Thymus (tissue), 11 donors: ENCODE measurements around the gene APBB2. TPM values are rescaled to one million over a fixed set of nuclear protein-coding genes. Genes with fewer than 3 reads are reported as not detected.

Experiments used
- DNase-seq, 9 donors: peaks; one replicate each; pipeline ENCODE4 v3.0.0-alpha.2; 2013; ENCODE audit warnings: low spot score in 9 of 9, low read depth in 6 of 9, missing footprints in 1 of 9
- H3K27ac ChIP-seq, 2 donors: one replicate each; pipeline ENCODE4 v1.5.1; 2013; ENCODE audit warnings: control low read depth in 1 of 2, low read depth in 1 of 2, low read length in 1 of 2, mild to moderate bottlenecking in 1 of 2, moderate library complexity in 1 of 2
- H3K27me3 ChIP-seq, 2 donors: one replicate each; pipeline ENCODE4 v1.5.1; 2013; ENCODE audit warnings: low read length in 1 of 2; ENCODE audit not compliant: control insufficient read depth in 2 of 2, insufficient read depth in 1 of 2
- H3K36me3 ChIP-seq, 2 donors: one replicate each; pipeline ENCODE4 v1.5.1; 2013; ENCODE audit warnings: low read length in 1 of 2, mild to moderate bottlenecking in 1 of 2, moderate library complexity in 1 of 2; ENCODE audit not compliant: control insufficient read depth in 2 of 2, insufficient read depth in 2 of 2
- H3K4me1 ChIP-seq, 2 donors: one replicate each; pipeline ENCODE4 v1.5.1; 2013; ENCODE audit warnings: low read length in 2 of 2; ENCODE audit not compliant: control insufficient read depth in 2 of 2, insufficient read depth in 2 of 2
- H3K4me3 ChIP-seq, 2 donors: one replicate each; pipeline ENCODE4 v1.5.1; 2013; ENCODE audit warnings: low read length in 2 of 2, control low read depth in 1 of 2, mild to moderate bottlenecking in 1 of 2
- H3K9me3 ChIP-seq, 2 donors: one replicate each; pipeline ENCODE4 v1.5.1; 2013; ENCODE audit warnings: low read length in 1 of 2, mild to moderate bottlenecking in 1 of 2; ENCODE audit not compliant: control insufficient read depth in 2 of 2, insufficient read depth in 1 of 2
- WGBS: extraction: QIAGEN DNeasy Blood & Tissue Kit; methylation state at CpG from one replicate; pipeline ENCODE4 v1.1.7; 2013; 5-methylcytosine and 5-hydroxymethylcytosine counted together
- polyA plus RNA-seq: library from polyadenylated mRNA; stranded (reverse); fragments of 200-250 nt; gene quantifications from one replicate; pipeline ENCODE4 v1.2.3, GENCODE V29; 2013
- total RNA-seq: library from RNA; stranded (reverse); fragments of 120-200 nt; gene quantifications from one replicate; pipeline ENCODE4 v1.2.4, GENCODE V29; 2013
- donor health status: healthy.

APBB2 gene
- total and polyA plus RNA-seq, 2 donors: 10.0 to 20.2 TPM

- no peak overlapping the region for H3K27ac ChIP-seq
- 64% methylated on average over 3 of the region's 3 CpGs for WGBS
- H3K9me3 ChIP-seq: peaks cover 2 to 10% of the 10 kb centered on the region in 2 donors
- no peaks in the 10 kb centered on the region for H3K36me3 ChIP-seq
- no peak for DNase-seq
- no peaks in the 10 kb centered on the region for H3K4me1 ChIP-seq
- H3K4me3 ChIP-seq: no peak overlapping the region
- no peaks in the 10 kb centered on the region for H3K27me3 ChIP-seq
Observed at GRCh38 chr4:41029098-41029497, 185.2 kb downstream of the APBB2 start.

GRCh38 chr4:41028392-41029076 lies 185.8 kb downstream of the APBB2 start:
- Histone ChIP-seq H3K27me3 (no peaks in the 10 kb centered on the region), H3K4me1 (no peaks in the 10 kb centered on the region), H3K4me3 (no peak overlapping the region), H3K27ac (no peak overlapping the region), H3K36me3 (no peaks in the 10 kb centered on the region), H3K9me3 (peaks cover 2 to 10% of the 10 kb centered on the region in 2 donors)
- no peak for DNase-seq
- 72% methylated on average over 8 of the region's 8 CpGs for WGBS

GRCh38 chr4:41026971-41027370 lies 187.4 kb downstream of the APBB2 start:
- WGBS: 94% methylated on average over 1 of the region's 1 CpG
- no peaks in the 10 kb centered on the region for H3K27me3 ChIP-seq
- H3K4me3 ChIP-seq: no peak overlapping the region
- no peak for DNase-seq
- H3K36me3 ChIP-seq: no peaks in the 10 kb centered on the region
- no peaks in the 10 kb centered on the region for H3K4me1 ChIP-seq
- no peak overlapping the region for H3K27ac ChIP-seq
- H3K9me3 ChIP-seq: peaks cover 2 to 10% of the 10 kb centered on the region in 2 donors

GRCh38 chr4:41025824-41026223 lies 188.5 kb downstream of the APBB2 start:
- WGBS: 87% methylated on average over 2 of the region's 2 CpGs
- no peak overlapping the region for H3K4me3 ChIP-seq
- no peaks in the 10 kb centered on the region for H3K27me3 ChIP-seq
- peaks cover 2 to 13% of the 10 kb centered on the region in 2 donors for H3K9me3 ChIP-seq
- no peaks in the 10 kb centered on the region for H3K4me1 ChIP-seq
- no peak overlapping the region for H3K27ac ChIP-seq
- H3K36me3 ChIP-seq: no peaks in the 10 kb centered on the region
- DNase-seq: no peak

- peak in 1 of 9 donors; percentile 6 for DNase-seq
- WGBS: 95% methylated on average over 13 of the region's 13 CpGs
- Histone ChIP-seq H3K9me3 (peaks cover 2 to 13% of the 10 kb centered on the region in 2 donors), H3K4me1 (no peaks in the 10 kb centered on the region), H3K27me3 (no peaks in the 10 kb centered on the region), H3K27ac (no peak overlapping the region), H3K36me3 (no peaks in the 10 kb centered on the region), H3K4me3 (no peak overlapping the region)
Observed at GRCh38 chr4:41024556-41025491, 189.5 kb downstream of the APBB2 start.

GRCh38 chr4:41022116-41022515 lies 192.2 kb downstream of the APBB2 start:
- WGBS: 82% methylated on average over 3 of the region's 3 CpGs
- H3K36me3 ChIP-seq: no peaks in the 10 kb centered on the region
- H3K9me3 ChIP-seq: peaks cover 2 to 13% of the 10 kb centered on the region in 2 donors
- no peak overlapping the region for H3K27ac ChIP-seq
- H3K27me3 ChIP-seq: no peaks in the 10 kb centered on the region
- DNase-seq: no peak
- H3K4me3 ChIP-seq: no peak overlapping the region
- H3K4me1 ChIP-seq: no peaks in the 10 kb centered on the region

- no peak overlapping the region for H3K4me3 ChIP-seq
- H3K36me3 ChIP-seq: no peaks in the 10 kb centered on the region
- H3K9me3 ChIP-seq: no peaks in the 10 kb centered on the region
- DNase-seq: no peak
- no peaks in the 10 kb centered on the region for H3K4me1 ChIP-seq
- 83% methylated on average over 6 of the region's 6 CpGs for WGBS
- H3K27me3 ChIP-seq: no peaks in the 10 kb centered on the region
- no peak overlapping the region for H3K27ac ChIP-seq
Observed at GRCh38 chr4:41015016-41015675, 199.2 kb downstream of the APBB2 start.

GRCh38 chr4:41014158-41014557 lies 200.2 kb downstream of the APBB2 start:
- no peaks in the 10 kb centered on the region for H3K27me3 ChIP-seq
- no peaks in the 10 kb centered on the region for H3K9me3 ChIP-seq
- no peak overlapping the region for H3K27ac ChIP-seq
- WGBS: 97% methylated on average over 7 of the region's 7 CpGs
- no peak for DNase-seq
- H3K36me3 ChIP-seq: no peaks in the 10 kb centered on the region
- no peak overlapping the region for H3K4me3 ChIP-seq
- no peaks in the 10 kb centered on the region for H3K4me1 ChIP-seq

- DNase-seq: no peak
- no peaks in the 10 kb centered on the region for H3K27me3 ChIP-seq
- no peak overlapping the region for H3K4me3 ChIP-seq
- H3K36me3 ChIP-seq: no peaks in the 10 kb centered on the region
- H3K9me3 ChIP-seq: no peaks in the 10 kb centered on the region
- 93% methylated on average over 6 of the region's 6 CpGs for WGBS
- no peak overlapping the region for H3K27ac ChIP-seq
- no peaks in the 10 kb centered on the region for H3K4me1 ChIP-seq
Observed at GRCh38 chr4:41013746-41014145, 200.6 kb downstream of the APBB2 start.
